Endothelial cell of umbilical vein (primary cell): ENCODE measurements around the gene CUX1. TPM values are rescaled to one million over a fixed set of nuclear protein-coding genes. Genes with fewer than 3 reads are reported as not detected.

Experiments
- BruUV-seq: library from RNA; stranded (reverse); fragments of 400-500 nt; replicated peaks from 2 replicates; lab custom pipeline; 2021; lab: Mats Ljungman, UMichigan
- CTCF ChIA-PET: fragments of 300-600, 350-600 bp; sonication (Branson Sonifier 250); formaldehyde crosslinking; loops from one replicate; lab custom pipeline; 2021; ENCODE audit warnings: antibody characterized with exemption, inconsistent platforms; lab: Charles Lee
- POLR2A ChIA-PET: fragments of 300-600, 350-600 bp; sonication (Branson Sonifier 250); formaldehyde crosslinking; loops from one replicate; lab custom pipeline; 2021; ENCODE audit warnings: antibody characterized with exemption, inconsistent platforms; lab: Charles Lee
- DNase-seq: peaks from one replicate; pipeline ENCODE4 v3.0.0-alpha.2; 2011; ENCODE audit warnings: low read depth, low spot score
- FAIRE-seq: peaks from 2 replicates; lab custom pipeline; 2011; peaks lifted over from hg19 to GRCh38; lab: Jason Lieb, UNC
- H2AFZ ChIP-seq: 2 replicates; pipeline ENCODE4 v1.6.0; 2012; ENCODE audit warnings: low read depth, low read length, control low read depth, inconsistent platforms
- H3K27ac ChIP-seq: 2 replicates; pipeline ENCODE4 v1.5.1; 2011; ENCODE audit warnings: low read depth, mild to moderate bottlenecking, control low read depth, low read length, moderate library complexity; ENCODE audit not compliant: insufficient read depth
- H3K27me3 ChIP-seq, 2 experiments: 2 replicates each; pipeline versions ENCODE4 v1.6.0 to v1.6.1; 2011; ENCODE audit warnings: low read length in 2 of 2, mixed read lengths in 1 of 2; ENCODE audit not compliant: control insufficient read depth in 2 of 2, insufficient read depth in 2 of 2
- H3K36me3 ChIP-seq, 2 experiments: 2 replicates in 1 of 2; 3 replicates in 1 of 2; pipeline ENCODE4 v1.5.1; 2011; ENCODE audit warnings: low read length in 2 of 2, mild to moderate bottlenecking in 1 of 2, moderate library complexity in 1 of 2; ENCODE audit not compliant: control insufficient read depth in 2 of 2, insufficient read depth in 2 of 2; ENCODE audit errors: extremely low read depth in 1 of 2
- H3K4me1 ChIP-seq: 3 replicates; pipeline ENCODE4 v1.5.1; 2011; ENCODE audit warnings: mild to moderate bottlenecking, low read length; ENCODE audit not compliant: control insufficient read depth, insufficient read depth; ENCODE audit errors: extremely low read depth
- H3K4me2 ChIP-seq: 2 replicates; pipeline ENCODE4 v1.6.1; 2011; ENCODE audit warnings: low read length, control low read depth, mixed read lengths; ENCODE audit not compliant: insufficient read depth
- H3K4me3 ChIP-seq, 3 experiments: fragments of 200-600 bp in 1 of 3; sonication (generic), shearing (Covaris generic) in 1 of 3; replicated peaks in 1 of 3; 2 replicates each; pipeline ENCODE4 v1.5.1; 2011 to 2016; ENCODE audit warnings: control low read depth in 3 of 3, low read length in 3 of 3, mild to moderate bottlenecking in 2 of 3, inconsistent platforms in 1 of 3, low read depth in 1 of 3, moderate library complexity in 1 of 3; ENCODE audit not compliant: insufficient read depth in 1 of 3
- H3K79me2 ChIP-seq: 2 replicates; pipeline ENCODE4 v1.6.0; 2012; ENCODE audit warnings: low read length, inconsistent platforms; ENCODE audit not compliant: control insufficient read depth, insufficient read depth
- H3K9ac ChIP-seq: replicated peaks from 2 replicates; pipeline ENCODE3; 2011; ENCODE audit warnings: low read length, control low read depth; ENCODE audit not compliant: insufficient read depth; ENCODE audit errors: extremely low read depth
- H3K9me1 ChIP-seq: replicated peaks from 3 replicates; pipeline ENCODE4 v1.6.0; 2011; ENCODE audit warnings: mild to moderate bottlenecking, low read length; ENCODE audit not compliant: control insufficient read depth, insufficient read depth; ENCODE audit errors: extremely low read depth
- H3K9me3 ChIP-seq: replicated peaks from 2 replicates; pipeline ENCODE4 v1.5.1; 2012; ENCODE audit warnings: low read length, inconsistent platforms; ENCODE audit not compliant: control insufficient read depth, insufficient read depth
- H4K20me1 ChIP-seq: replicated peaks from 2 replicates; pipeline ENCODE3; 2011; ENCODE audit warnings: mild to moderate bottlenecking, low read length; ENCODE audit not compliant: control insufficient read depth, insufficient read depth; ENCODE audit errors: extremely low read depth
- CTCF ChIP-seq, 2 donors: IDR thresholded peaks; 1 replicate in 1 of 2; 2 replicates in 1 of 2; pipeline ENCODE4 v1.5.1; 2011; ENCODE audit warnings: low read length in 2 of 2, mild to moderate bottlenecking in 2 of 2, moderate library complexity in 2 of 2, control low read depth in 1 of 2, inconsistent platforms in 1 of 2, low read depth in 1 of 2; ENCODE audit not compliant: insufficient read depth in 1 of 2; ENCODE audit errors: extremely low read depth in 1 of 2
- EZH2 ChIP-seq: IDR thresholded peaks from 2 replicates; pipeline ENCODE4 v1.6.1; 2012; ENCODE audit warnings: borderline replicate concordance, low read depth, mild to moderate bottlenecking, moderate library complexity, low read length, inconsistent platforms; ENCODE audit not compliant: severe bottlenecking
- FOS ChIP-seq: IDR thresholded peaks from 2 replicates; pipeline ENCODE4 v1.6.1; 2011; ENCODE audit warnings: mild to moderate bottlenecking, low read length, moderate library complexity, borderline replicate concordance; ENCODE audit not compliant: insufficient read depth
- GATA2 ChIP-seq: IDR thresholded peaks from 2 replicates; pipeline ENCODE4 v1.7.0; 2011; ENCODE audit warnings: low read depth, mild to moderate bottlenecking, moderate library complexity, mixed read lengths, low read length; ENCODE audit not compliant: insufficient read length, insufficient read depth
- JUN ChIP-seq: IDR thresholded peaks from 2 replicates; pipeline ENCODE4 v1.6.1; 2011; ENCODE audit warnings: borderline replicate concordance, low read depth; ENCODE audit not compliant: insufficient read length, insufficient read depth
- MYC ChIP-seq: IDR thresholded peaks from one replicate; pipeline ENCODE4 v1.6.1; 2011; ENCODE audit warnings: mild to moderate bottlenecking, low read depth, low read length
- POLR2A ChIP-seq: IDR thresholded peaks from 2 replicates; pipeline ENCODE4 v1.6.1; 2012; ENCODE audit warnings: low read depth, mild to moderate bottlenecking, control low read depth, low read length
- POLR2AphosphoS5 ChIP-seq: IDR thresholded peaks from 2 replicates; pipeline ENCODE4 v1.6.1; 2012; ENCODE audit warnings: low read depth, mild to moderate bottlenecking, control low read depth, low read length, moderate library complexity; ENCODE audit not compliant: insufficient read depth
- dilution Hi-C: fragments of 300-500 bp; cut with MboI; formaldehyde crosslinking; loops from one replicate; pipeline ENCODE4 v1.15.0; 2019; ENCODE audit warnings: low sequenced_read_pairs; ENCODE audit not compliant: extremely low pct_ligation_motif_present
- intact Hi-C: fragments of 100-400 bp; cut with micrococcal nuclease; formaldehyde crosslinking; loops from one replicate; pipeline ENCODE4 v1.10.0; 2022
- polyA plus RNA-seq, 4 experiments: library from polyadenylated mRNA; depleted of rRNA in 3 of 4; stranded (reverse) in 3 of 4; unstranded in 1 of 4; fragments of >200 nt; gene quantifications; 2 replicates each; pipeline versions ENCODE4 v1.2.1 to v1.2.3, GENCODE V29; 2011 to 2012; ENCODE audit warnings: missing spikeins in 1 of 4
- total RNA-seq: library from RNA; stranded (reverse); gene quantifications from 2 replicates; pipeline ENCODE4 v1.2.3, GENCODE V29; 2021
- TF ChIP-seq, protein P1 (sequence below): IDR thresholded peaks from 2 replicates; pipeline ENCODE4 v1.6.1; 2011; ENCODE audit not compliant: insufficient read depth, insufficient read length

CUX1 gene
- total and polyA plus RNA-seq, 2 donors (not counting 3 experiments of a cell fraction or from before 2014, with no cell fraction given): 13.8 to 49.8 TPM

DNA sequence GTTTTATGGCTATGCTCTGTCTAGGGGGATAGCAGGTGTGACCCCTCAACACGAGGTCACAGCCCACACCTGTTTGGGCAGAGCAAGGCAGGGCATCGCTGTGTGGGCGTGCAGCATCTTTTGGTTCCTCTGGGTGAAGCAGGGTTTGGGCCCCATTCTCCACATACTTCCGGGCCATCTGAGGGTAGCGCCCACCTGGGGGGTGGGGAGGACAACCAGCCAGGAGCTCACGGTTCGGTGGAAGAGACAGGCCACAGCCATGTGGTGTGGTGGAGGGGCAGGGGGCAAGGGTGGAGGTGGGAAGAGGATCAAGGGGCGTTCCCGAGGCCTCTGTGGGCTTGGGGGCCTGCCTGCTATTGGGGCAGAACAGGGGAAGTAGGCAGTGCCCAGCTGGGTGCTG lies 471.6 kb downstream of the CUX1 start:
- Histone ChIP-seq H3K27me3 (peaks cover 0 to 5% of the 10 kb centered on the region in 2 experiments), H3K4me2 (no peak overlapping the region), H3K36me3 (no peaks in the 10 kb centered on the region), H4K20me1 (no peaks in the 10 kb centered on the region), H3K4me3 (no peak overlapping the region), H3K27ac (no peak overlapping the region), H3K9ac (no peak overlapping the region), H3K9me3 (no peaks in the 10 kb centered on the region), H3K4me1 (peaks cover 10% of the 10 kb centered on the region), H3K9me1 (no peaks in the 10 kb centered on the region), H3K79me2 (no peaks in the 10 kb centered on the region), H2AFZ (no peak overlapping the region)
- dilution Hi-C loops (no loop called here), intact Hi-C loops (no loop called here)
- FAIRE-seq (no peak), DNase-seq (no peak)
- no TSS peak for BruUV-seq
- TF ChIP-seq, protein P1, sequence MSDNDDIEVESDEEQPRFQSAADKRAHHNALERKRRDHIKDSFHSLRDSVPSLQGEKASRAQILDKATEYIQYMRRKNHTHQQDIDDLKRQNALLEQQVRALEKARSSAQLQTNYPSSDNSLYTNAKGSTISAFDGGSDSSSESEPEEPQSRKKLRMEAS: no peak
- TF ChIP-seq GATA2 (no peak), FOS (no peak), EZH2 (no peak), POLR2A (no peak)
- ChIA-PET POLR2A (no interaction called here), CTCF (interaction anchor here (0.5 to 2.9 kb wide), 5 partner anchors 12 to 746 kb away, joined by 3 to 10 read pairs (median 5); no protein-coding TSS in a partner anchor)

DNA sequence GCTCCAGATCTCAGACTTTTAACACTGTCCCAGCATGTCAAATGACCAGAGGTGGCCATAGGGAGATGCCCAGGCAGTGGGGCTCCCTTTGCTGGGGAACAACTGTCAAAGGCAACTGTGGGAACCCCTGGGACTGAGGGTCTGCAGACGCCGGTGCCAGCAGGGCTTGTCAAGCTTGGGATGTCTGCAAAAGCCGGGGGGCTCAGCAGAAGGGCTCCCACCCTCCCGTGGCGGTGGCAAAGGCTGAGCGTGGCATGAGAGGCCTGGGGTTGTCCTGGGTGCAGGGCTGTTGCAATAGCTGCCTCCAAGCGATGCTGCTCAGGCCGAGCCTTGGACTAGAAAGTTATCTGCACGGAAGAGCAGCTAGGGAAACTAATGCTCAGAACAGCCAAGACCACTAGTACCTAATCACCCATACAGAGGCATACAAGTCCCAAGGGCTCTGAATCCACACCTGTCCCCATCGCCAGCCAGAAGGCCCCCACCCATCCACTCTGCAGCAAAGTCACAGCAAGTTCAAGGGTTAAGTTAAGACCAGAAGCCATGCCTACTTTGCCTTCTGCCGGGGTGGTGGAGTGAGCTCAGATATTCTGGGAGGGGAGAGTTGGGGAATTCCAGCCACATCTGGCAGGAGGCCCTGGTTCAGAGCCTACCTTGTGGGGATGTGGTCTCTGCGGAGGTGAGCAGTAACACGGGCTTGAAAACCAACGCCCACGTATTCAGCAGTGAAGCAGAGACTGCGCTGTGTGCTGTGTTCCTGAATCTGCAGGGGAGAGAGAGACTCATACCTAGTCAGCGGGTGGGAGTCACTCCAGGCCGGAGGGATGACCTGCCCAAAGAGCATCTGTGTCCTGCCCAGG lies 473.9 kb downstream of the CUX1 start:
- POLR2A ChIA-PET: no interaction called here
- Histone ChIP-seq H3K4me1 (peaks cover 7% of the 10 kb centered on the region), H3K4me2 (no peak overlapping the region), H3K27ac (no peak overlapping the region), H4K20me1 (no peaks in the 10 kb centered on the region), H3K9me3 (no peaks in the 10 kb centered on the region), H3K79me2 (no peaks in the 10 kb centered on the region), H2AFZ (no peak overlapping the region), H3K4me3 (no peak overlapping the region), H3K9me1 (no peaks in the 10 kb centered on the region), H3K36me3 (no peaks in the 10 kb centered on the region), H3K9ac (no peak overlapping the region), H3K27me3 (no peaks in the 10 kb centered on the region)
- DNase-seq (no peak), FAIRE-seq (no peak)
- intact Hi-C loops: no loop called here
- BruUV-seq: no TSS peak
- CTCF ChIA-PET: no interaction called here
- dilution Hi-C loops: no loop called here
- TF ChIP-seq MYC (no peak), FOS (no peak), GATA2 (no peak), POLR2A (no peak), CTCF (IDR thresholded peaks at IDR 0.05; ENCODE audit: extremely low read depth in 1 of 2, insufficient read depth in 1 of 2, low read depth in 1 of 2, low read length in 2 of 2) (no peak), EZH2 (no peak), POLR2AphosphoS5 (no peak), JUN (no peak)
- TF ChIP-seq, protein P1: no peak
